ENCODE results near the gene NPIPB6. TPM values are rescaled to one million over a fixed set of nuclear protein-coding genes. Genes with fewer than 3 reads are reported as not detected.
A peak's percentile ranks its signal among the peaks of the same experiment; 100 is the strongest.

NPIPB6 gene
- total and polyA plus RNA-seq, 8 donors = 0.76 to 4.7 (median 2.2) TPM

GRCh38 chr16:28308794-28309584, 54.3 kb downstream of the NPIPB6 start:
- H3K9me3 ChIP-seq = no peaks in the 10 kb centered on the region
- ATAC-seq = no peak

GRCh38 chr16:28307936-28308335, 55.4 kb downstream of the NPIPB6 start:
- Histone ChIP-seq H3K4me3 (no peak overlapping the region), H3K4me1 (no peaks in the 10 kb centered on the region), H3K27ac (no peak overlapping the region), H3K27me3 (no peaks in the 10 kb centered on the region), H3K36me3 (no peaks in the 10 kb centered on the region), H3K9me3 (no peaks in the 10 kb centered on the region)
- ATAC-seq (no peak), DNase-seq (no peak)
- TF ChIP-seq CTCF (IDR thresholded peaks at IDR 0.05) = no peak
- intact Hi-C loops (cut with DNase I) = no loop called here

More at GRCh38 chr16:28308794-28309584, 54.3 kb downstream of the NPIPB6 start:
- Histone ChIP-seq H3K4me1 (no peaks in the 10 kb centered on the region), H3K27ac (no peak overlapping the region), H3K27me3 (no peaks in the 10 kb centered on the region), H3K36me3 (no peaks in the 10 kb centered on the region), H3K4me3 (no peak overlapping the region)
- intact Hi-C loops (cut with DNase I) = no loop called here
- DNase-seq = no peak
- TF ChIP-seq CTCF (IDR thresholded peaks at IDR 0.05) = no peak

- Histone ChIP-seq H3K36me3 (no peaks in the 10 kb centered on the region), H3K4me3 (no peak overlapping the region), H3K27ac (no peak overlapping the region), H3K4me1 (no peaks in the 10 kb centered on the region), H3K27me3 (no peaks in the 10 kb centered on the region), H3K9me3 (no peaks in the 10 kb centered on the region)
- peak in 1 of 4 donors; percentile 48 for DNase-seq
- no peak for TF ChIP-seq CTCF (IDR thresholded peaks at IDR 0.05)
- ATAC-seq = peak; percentile 73
- intact Hi-C loops (cut with DNase I) = no loop called here
Observed at GRCh38 chr16:28304214-28304613, 59.1 kb downstream of the NPIPB6 start.

- H3K27ac ChIP-seq = no peak overlapping the region
- DNase-seq (no peak), ATAC-seq (no peak)
- H3K9me3 ChIP-seq = no peaks in the 10 kb centered on the region
- H3K36me3 ChIP-seq = no peaks in the 10 kb centered on the region
- H3K4me3 ChIP-seq = no peak overlapping the region
- no peaks in the 10 kb centered on the region for H3K27me3 ChIP-seq
- no peak for TF ChIP-seq CTCF (IDR thresholded peaks at IDR 0.05)
- no peaks in the 10 kb centered on the region for H3K4me1 ChIP-seq
- intact Hi-C loops (cut with DNase I) = no loop called here
Observed at GRCh38 chr16:28303132-28303531, 60.2 kb downstream of the NPIPB6 start.

GRCh38 chr16:28301620-28302019, 61.7 kb downstream of the NPIPB6 start:
- Histone ChIP-seq H3K27ac (no peak overlapping the region), H3K9me3 (no peaks in the 10 kb centered on the region), H3K36me3 (no peaks in the 10 kb centered on the region), H3K27me3 (no peaks in the 10 kb centered on the region), H3K4me3 (no peak overlapping the region), H3K4me1 (no peaks in the 10 kb centered on the region)
- ATAC-seq (no peak), DNase-seq (no peak)
- intact Hi-C loops (cut with DNase I) = no loop called here
- no peak for TF ChIP-seq CTCF (IDR thresholded peaks at IDR 0.05)
